AG08395 (cell line): ENCODE results near the gene NKAIN2.
"Not testable (repeated sequence)": the region's sequence is repeated elsewhere in the genome, so short reads cannot be mapped to it uniquely, and the experiment has no call there.

Experiments used
- DNase-seq: peaks from one replicate; pipeline ENCODE4 v3.0.0; 2012; ENCODE audit warnings: mixed read lengths, low spot score

The NKAIN2 gene

DNA sequence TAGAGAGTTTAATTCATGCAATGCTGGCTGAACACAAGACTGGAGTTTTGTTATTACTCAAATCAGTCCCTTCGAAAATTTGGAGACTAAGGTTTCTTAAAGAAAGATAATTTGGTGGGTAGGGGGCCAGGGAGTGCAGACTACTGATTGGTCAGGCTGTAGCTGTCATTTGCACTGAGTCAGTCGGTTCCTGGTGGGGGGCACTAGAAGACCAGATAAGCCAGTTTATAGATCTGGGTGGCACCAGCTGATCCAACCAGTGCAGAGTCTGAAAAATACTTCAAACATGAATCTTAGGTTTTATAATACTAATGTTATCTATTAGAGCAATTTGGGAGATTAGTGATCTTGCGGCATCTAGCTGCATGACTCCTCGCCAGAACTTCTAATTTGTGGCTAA lies 530.7 kb downstream of the NKAIN2 start:
- DNase-seq = no peak

DNA sequence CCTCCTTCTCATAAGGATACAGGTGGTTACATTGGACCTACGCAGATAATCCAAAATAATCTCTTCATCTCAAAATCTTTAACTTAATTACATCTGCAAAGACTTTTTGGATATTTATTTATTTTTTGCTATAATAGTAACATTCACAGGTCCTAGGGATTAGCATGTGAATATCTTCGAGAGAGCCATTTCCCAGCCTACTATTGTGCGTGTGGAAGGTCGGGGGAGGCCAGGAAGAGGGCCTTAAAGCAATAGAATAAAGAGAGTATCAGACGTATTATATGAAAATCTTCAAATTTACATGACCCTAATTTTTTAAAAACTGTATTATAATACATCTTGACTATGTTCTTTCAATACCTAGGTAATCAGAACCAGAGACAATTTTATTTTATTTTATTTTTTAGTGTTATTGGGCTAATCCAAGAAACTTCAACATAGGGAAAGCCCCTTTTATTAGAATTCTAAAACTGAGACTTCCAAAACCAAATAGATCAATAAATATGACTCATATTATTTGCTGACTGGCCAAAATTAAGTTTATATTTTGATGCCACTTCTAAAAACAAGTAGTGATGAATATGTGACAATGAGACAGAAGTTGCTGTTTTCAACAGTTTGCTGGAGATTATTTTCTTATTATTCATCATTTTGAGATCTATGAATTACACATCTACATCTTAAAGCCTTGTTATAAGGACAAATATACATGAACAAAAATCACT lies 536.1 kb downstream of the NKAIN2 start:
- DNase-seq = no peak

DNA sequence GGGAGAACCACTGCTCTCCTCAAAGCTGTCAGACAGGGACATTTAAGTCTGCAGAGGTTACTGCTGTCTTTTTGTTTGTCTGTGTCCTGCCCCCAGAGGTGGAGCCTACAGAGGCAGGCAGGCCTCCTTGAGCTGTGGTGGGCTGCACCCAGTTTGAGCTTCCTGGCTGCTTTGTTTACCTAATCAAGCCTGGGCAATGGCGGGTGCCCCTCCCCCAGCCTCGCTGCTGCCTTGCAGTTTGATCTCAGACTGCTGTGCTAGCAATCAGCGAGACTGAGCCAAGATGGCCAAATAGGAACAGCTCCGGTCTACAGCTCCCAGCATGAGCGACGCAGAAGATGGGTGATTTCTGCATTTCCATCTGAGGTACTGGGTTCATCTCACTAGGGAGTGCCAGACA lies 544.7 kb downstream of the NKAIN2 start:
- not testable (repeated sequence) for DNase-seq

DNA sequence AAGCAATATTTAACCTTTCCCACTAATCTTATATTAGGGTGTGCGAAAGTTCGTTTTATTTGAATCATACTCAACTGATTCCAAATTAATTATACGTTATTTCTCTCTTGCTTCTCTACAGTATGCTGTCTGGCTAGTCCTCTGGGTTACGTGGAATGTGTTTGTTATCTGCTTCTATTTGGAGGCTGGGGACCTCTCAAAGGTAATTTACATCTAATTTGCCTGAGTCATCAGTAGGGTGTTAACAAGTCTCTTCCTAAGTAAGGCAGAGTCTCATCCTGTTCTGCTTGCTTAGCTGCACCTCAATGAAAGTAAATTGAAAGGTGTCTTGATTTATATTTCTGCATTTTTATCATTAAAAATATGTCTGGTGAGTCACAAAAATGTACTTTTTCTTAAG lies 551.5 kb downstream of the NKAIN2 start:
- no peak for DNase-seq

DNA sequence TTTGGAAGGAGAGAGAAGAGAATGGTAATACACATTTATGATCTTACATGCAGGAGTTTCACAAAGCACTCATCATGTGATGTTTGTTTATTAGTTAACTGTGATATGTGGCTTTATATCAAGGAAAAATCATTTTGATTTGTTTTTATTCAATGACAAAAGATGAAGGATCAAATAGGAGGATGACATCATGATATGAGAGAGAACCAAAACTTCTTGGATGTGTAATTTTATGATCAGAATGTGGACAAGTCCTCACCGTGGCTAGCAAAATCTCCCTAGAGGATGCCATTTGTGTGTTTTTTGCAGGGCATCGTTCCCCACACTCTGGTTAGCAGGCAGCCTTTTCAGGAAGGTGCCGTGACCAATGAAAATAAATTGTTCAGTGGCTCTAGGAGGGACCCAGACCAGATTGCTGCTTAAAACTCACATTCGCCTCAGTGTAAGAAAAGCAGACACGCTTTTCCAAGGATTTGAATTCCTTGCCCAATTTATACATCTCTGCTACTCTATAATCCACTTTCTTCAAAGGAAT lies 552.7 kb downstream of the NKAIN2 start:
- DNase-seq = no peak

DNA sequence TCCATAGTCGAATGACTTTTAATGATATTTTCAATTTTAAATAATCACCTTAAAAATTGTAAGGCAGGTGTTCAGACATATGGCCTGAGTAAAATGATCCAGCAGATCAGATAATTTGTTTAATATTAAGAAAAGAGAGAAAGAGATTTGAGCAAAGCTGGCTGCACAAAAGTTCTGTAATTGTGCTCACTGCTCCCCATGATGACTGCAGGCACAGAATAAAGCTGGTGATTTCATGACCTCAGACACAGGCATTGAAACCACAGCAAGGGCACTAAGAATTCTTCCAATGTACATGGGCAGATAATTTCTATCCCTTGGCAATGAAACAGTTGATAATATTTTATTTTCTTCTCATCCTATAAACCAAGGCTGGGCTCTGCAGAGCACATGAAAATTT lies 553.1 kb downstream of the NKAIN2 start:
- DNase-seq = no peak

DNA sequence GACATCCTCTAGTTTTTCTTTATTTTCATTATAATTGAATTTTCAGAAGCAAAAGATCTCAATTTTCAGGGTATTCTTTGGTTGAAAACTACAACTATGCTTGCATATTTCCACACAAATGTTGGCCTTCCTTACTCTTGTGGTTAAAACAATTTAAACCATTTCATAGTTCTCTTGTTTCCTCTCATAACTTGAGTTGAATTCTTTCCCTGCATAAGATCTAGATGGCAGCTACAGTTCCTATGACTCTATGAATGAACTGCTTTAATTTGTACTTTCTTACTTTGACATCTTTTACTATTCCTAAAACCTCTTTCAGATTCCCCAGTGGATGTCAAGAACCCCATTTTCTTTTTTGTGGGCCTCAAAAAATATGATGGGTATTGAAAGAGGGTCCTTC lies 564.5 kb downstream of the NKAIN2 start:
- DNase-seq = no peak

DNA sequence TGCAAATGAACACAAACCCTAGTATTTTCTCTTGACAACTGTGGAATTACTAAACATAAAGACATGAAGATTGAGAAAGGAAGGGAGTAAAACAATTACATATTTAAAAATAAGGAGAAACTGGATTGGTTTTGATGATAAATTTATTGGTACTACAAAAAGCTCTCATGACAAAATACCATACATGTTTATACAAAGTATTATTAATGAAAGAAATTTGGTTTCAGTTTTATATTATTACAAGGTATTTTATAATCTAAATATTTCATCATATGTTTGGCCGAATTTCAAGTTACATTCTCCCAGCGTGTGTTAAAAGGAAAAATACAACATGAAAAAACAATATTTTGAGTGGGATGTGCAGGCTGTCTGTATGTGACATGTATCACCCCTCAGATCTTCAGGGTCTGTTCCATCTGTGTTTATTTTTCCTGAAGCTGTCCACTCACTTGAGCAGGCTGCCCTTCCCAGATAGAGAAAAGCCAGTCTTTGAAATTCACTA lies 568.4 kb downstream of the NKAIN2 start:
- DNase-seq = no peak

DNA sequence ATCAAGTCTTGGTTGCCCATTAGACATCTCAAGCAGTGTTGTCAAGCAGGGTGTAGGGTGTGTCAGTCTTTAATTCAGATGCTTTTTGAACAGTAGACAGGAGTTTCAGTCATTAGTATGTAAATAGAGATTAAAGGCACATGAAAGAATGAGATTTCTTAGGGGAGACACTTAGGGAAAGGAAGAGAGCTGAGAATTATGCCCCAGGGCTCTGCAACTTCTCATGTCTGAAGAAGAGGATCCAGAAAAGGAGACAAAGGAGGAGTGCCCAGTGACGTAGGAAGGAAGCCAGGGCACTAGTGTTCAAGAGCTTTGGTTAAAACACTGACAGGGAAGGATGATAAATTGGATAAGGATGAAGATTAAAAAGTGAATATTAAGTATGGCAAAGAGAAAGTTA lies 569.7 kb downstream of the NKAIN2 start:
- DNase-seq = no peak

DNA sequence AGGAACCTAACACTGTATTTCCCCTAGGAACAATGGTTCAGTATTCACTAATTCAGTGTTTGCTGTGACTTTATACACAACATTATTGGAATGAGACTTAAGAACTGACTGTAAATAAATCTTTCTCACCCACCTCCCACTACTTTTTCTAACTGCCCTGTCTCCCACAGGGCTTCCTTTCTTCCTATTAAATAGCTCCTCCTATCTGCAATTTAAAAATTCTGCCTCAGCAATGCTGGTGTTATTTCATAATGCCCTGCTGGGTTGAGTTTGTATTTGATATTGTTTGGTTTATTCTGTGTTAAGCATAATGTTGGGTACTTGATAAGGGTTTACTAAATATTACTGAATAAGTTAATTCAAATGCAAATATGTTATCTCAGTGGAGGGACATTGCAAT lies 585.5 kb downstream of the NKAIN2 start:
- no peak for DNase-seq

DNA sequence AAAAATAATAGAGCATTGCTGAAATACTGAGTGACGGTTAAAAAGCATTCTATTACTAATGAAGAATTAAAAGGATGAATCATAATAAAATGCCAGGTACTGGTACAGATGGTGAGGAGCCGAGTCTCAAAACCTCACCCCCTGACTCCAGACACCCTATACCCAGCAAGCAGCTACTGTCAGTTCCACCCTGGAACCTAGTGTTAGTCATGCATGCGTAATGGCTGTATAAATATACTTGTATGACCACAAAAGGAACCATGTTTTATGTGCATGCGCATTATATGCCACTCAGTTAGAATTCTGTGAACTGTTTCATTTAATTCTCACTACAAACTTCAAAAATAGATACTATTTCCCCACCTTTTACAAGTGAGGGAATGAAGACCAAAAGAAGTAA lies 589.9 kb downstream of the NKAIN2 start:
- DNase-seq = no peak

DNA sequence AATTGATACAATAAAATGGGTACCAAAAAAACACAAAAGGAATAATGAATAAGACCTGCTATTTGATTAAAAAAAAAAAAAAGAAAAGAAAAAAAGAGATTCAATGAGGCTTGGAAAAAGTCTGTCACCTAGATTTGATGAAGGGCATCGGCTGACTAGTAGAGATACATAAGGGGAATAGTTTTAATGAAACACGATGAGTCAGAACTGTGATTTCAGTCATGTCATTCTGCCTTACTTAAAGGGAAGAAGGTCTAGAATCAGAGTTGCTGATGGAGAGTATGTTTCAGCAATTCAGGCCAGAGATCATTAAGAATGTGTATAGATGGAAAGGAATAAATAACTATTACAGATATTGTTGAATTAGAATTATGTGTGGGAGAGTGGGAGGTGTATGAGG lies 592.7 kb downstream of the NKAIN2 start:
- no peak for DNase-seq

DNA sequence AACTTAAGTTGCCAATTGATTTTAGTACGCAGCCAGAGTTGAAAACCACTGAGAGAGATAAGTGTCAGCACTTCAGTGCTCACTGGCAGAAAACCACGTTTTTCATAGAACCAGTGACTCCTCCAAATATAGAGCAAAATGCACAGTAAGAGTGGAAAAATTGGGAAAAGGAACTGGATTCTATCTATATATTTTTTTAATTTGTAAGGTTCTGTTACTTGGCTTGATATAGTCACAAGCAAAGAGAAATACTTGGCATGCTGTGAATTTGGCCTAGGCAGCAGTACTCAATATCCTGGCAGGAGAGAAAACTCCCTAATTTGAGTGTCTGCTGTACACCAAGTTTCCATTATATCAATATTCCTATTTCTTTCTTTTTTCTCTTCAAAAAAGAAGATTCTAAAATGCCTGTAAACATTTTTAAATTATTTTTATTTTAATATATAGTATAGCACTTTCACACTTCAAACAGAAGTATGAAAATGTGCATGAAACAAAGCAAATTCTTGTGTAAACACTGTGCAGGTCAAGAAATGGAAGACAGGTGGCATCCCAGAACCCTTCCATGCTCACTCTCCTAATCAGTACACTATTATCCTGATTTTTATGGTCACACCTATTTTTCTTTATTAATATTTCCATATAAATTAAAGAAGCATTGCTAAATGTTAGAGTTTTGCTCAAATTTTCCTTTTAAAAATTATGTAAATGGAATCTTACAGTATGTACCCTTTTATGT lies 596.8 kb downstream of the NKAIN2 start:
- no peak for DNase-seq

DNA sequence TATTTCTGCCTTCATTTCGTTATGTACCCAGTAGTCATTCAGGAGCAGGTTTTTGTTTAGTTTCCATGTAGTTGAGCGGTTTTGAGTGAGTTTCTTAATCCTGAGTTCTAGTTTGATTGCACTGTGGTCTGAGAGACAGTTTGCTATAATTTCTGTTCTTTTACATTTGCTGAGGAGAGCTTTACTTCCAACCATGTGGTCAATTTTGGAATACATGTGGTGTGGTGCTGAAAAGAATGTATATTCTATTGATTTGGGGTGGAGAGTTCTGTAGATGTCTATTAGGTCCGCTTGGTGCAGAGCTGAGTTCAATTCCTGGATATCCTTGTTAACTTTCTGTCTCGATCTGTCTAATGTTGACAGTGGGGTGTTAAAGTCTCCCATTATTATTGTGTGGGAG lies 606.8 kb downstream of the NKAIN2 start:
- DNase-seq = not testable (repeated sequence)

DNA sequence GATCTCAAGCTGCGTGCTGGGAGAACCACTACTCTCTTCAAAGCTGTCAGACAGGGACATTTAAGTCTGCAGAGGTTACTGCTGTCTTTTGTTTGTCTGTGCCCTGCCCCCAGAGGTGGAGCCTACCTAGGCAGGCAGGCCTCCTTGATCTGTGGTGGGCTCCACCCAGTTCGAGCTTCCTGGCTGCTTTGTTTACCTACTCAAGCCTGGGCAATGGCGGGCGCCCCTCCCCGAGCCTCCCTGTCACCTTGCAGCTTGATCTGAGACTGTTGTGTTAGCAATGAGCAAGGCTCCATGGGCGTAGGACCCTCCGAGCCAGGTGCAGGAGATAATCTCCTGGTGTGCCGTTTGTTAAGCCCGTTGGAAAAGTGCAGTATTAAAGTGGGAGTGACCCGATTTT lies 609.0 kb downstream of the NKAIN2 start:
- not testable (repeated sequence) for DNase-seq

DNA sequence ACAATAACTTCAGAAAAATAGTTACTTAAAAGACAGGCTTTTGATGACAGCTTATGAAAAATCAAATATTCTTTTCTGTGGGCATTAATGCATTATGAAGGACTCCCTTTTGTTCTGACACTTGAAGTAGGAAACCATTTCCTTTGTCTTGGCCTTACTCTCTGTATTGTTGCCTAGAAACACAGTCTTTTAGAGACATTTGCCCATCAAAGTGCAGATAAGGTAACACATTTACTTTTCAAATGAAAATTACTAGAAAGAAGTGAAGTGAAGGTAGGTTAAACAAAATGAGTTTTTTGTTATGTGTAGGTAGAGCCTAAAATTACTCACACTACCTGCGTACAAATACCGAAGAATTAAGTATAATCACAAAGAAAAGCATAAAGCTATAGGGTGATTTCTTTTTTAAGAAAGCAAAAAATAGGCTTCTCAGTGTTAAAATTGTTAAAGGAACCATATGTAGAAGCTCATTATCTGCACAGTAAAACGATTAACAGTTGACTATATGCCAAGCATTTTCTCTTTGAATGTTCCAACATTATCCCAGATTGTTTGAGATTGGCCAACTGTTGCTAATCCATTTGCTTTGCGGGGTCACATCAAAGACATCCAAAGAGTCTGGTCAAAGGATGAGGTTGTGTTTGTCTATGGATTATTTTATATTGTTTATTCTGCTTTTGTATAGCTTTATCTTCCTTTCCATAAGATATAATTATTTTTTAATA lies 616.6 kb downstream of the NKAIN2 start:
- no peak for DNase-seq

DNA sequence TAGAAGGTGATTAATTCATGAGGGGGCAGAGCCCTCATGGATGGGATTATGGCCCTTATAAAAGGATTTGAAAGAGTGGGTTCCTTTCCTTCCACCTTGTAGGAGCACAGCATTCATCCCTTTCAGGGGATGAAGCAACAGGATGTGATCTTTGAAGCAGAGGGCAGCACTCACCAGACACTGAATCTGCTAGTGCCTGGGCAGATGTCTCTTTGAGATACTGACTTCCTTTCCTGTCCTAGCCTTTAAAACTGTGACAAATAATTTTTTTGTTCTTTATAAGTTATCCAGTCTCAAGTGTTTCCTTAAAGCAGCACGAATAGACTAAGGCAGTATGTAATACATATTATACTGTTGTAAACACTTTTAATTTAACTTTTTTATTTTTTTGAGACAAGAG lies 620.0 kb downstream of the NKAIN2 start:
- DNase-seq = no peak

DNA sequence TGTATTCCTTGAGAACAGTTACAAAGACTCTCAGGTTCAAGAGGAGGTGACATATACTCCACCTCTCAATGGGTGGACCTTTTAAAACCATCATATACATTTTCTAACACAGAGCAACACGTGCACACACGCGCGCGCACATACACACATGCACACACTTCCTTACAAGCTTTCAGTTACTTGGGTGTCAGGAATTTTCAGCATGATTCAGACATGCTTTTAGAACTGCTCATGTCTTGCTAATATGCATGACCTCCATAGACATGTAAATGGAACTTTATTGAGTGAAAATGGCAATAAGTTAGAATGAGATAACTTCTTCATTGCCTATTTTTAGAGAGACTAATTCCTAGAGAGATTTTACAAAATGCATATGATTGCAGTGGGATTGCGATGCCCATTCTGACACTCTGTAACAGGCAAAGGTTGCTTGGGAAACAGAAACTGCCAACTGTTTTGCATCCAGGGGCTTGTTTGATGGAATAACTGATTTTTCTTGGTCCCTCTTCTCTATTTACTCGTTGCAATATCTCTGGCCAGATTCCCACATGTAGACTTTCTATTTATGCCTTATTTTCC lies 627.2 kb downstream of the NKAIN2 start:
- DNase-seq = no peak

DNA sequence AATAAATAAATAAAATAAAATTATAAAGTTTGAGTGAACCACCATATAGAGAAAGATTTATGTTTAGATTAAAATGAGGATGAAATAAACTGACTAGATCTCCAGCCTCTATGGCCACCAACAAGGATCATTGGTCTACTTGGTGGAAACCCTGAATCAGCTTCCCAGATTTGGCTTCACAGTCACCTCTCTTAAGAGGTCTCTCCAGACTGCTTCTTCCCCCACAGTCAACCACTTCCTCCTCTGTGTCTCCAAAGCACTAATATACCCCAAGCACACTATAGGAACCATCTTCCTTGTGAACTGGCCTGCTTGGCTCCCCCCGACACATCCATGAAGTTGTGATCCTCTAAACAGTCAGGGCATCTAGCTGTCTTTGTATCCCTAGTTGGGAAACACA lies 629.0 kb downstream of the NKAIN2 start:
- no peak for DNase-seq

DNA sequence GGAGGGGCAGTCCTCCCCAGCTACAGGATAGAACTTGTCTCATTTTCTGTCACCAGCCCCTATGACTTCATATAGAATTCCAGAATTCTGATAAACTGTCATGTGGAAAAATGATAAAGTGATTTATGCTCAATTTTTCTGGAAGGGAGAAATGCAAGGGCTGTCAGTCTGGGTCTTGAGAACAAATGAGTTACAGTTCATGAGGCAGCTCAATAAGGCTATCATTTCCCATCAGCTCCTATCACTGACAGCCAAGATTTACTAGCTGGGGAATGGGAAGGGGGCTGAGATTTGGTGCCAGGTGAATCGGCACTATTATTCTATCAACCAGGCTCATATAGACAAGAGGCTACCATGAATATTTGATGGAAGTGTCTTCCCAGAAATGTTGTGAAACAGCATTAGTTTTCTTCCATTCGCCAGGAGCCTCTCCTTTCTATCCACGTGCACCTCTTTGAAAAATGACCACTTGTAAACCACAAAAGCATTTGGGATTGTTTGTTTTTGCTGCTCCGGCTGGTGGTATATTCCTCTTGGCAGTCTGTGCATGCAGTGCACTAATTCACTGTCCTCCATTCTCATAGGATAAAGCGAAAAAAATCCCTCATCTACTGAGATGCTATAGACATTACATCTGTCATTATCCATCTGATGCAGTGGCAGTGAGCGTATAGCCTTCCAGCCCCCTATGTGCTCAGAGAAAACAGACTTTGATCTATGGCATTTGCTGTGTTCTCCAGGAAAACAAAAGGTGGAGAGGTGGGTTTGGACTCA lies 629.9 kb downstream of the NKAIN2 start:
- DNase-seq = no peak

DNA sequence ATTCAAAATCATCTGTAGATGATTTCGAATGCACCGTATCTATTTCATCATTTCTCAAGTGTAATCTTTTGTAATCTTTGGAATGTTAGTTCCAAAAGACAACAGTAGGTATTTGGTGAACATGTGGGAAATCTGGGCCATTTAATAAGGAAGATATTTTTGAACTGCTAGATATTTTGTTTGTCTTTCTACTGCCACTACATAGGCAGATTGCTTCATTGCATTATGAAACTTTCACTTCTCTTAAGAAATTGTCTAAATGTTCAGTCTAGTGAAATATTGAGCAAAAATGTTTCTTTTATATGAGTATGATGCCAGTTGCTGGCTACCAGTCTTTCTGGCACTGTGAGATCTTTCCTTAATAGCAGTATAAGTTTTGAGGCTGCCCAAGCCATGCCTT lies 630.8 kb downstream of the NKAIN2 start:
- DNase-seq = no peak

DNA sequence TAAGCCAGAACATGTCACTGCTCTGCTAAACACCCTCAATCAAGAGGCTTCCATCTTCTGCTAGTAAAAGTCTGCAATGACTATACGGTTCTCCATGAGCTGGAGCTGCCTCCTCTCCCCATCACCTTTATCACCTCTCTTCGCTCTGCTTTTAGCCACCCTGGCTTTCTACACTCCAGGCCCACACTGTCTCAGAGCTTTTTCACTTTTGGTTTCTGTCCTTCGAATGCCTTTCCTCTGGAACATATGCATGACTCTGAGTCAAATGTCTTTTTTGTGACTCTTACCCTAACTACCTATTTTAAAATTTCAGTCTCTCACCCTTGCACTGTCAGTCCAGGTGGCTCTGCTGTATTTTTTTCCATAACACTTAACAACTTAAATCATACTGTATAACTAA lies 633.1 kb downstream of the NKAIN2 start:
- no peak for DNase-seq
